H9 (cell line): ENCODE results near the gene OR2V1. TPM values are rescaled to one million over a fixed set of nuclear protein-coding genes. Genes with fewer than 3 reads are reported as not detected.

Experiments used
- DNase-seq: peaks from one replicate; pipeline ENCODE4 v3.0.0-alpha.2; 2017
- H2AFZ ChIP-seq: one replicate; pipeline ENCODE4 v1.6.1; 2013; ENCODE audit warnings: mild to moderate bottlenecking, low read length, control low read depth, moderate library complexity
- H2AK5ac ChIP-seq: 2 replicates; pipeline ENCODE4 v1.6.1; 2013; ENCODE audit warnings: low read length, control low read depth, mixed read lengths; ENCODE audit not compliant: insufficient read length
- H2BK120ac ChIP-seq: one replicate; pipeline ENCODE4 v1.6.1; 2013; ENCODE audit warnings: low read depth, mild to moderate bottlenecking, low read length, control low read depth, inconsistent platforms; ENCODE audit not compliant: poor library complexity, severe bottlenecking
- H2BK12ac ChIP-seq: 2 replicates; pipeline ENCODE4 v1.6.1; 2013; ENCODE audit warnings: low read length, control low read depth, mixed read lengths, low read depth; ENCODE audit not compliant: insufficient read length
- H2BK15ac ChIP-seq: 2 replicates; pipeline ENCODE4 v1.6.1; 2013; ENCODE audit warnings: low read depth, low read length, control low read depth
- H2BK20ac ChIP-seq: one replicate; pipeline ENCODE4 v1.6.1; 2013; ENCODE audit warnings: low read depth, mild to moderate bottlenecking, low read length, control low read depth, inconsistent platforms; ENCODE audit not compliant: poor library complexity, severe bottlenecking
- H2BK5ac ChIP-seq: 2 replicates; pipeline ENCODE4 v1.6.1; 2013; ENCODE audit warnings: low read length, control low read depth, mixed read lengths; ENCODE audit not compliant: insufficient read length
- H3K14ac ChIP-seq: 2 replicates; pipeline ENCODE4 v1.6.1; 2013; ENCODE audit warnings: low read length, control low read depth; ENCODE audit not compliant: insufficient read depth
- H3K18ac ChIP-seq: 2 replicates; pipeline ENCODE4 v1.6.1; 2013; ENCODE audit warnings: low read depth, mild to moderate bottlenecking, mixed read lengths, low read length, control low read depth; ENCODE audit not compliant: insufficient read length
- H3K23ac ChIP-seq: 2 replicates; pipeline ENCODE4 v1.6.1; 2013; ENCODE audit warnings: low read length, control low read depth, mixed read lengths, low read depth; ENCODE audit not compliant: insufficient read length
- H3K23me2 ChIP-seq: 2 replicates; pipeline ENCODE4 v1.6.1; 2013; ENCODE audit warnings: low read depth, mild to moderate bottlenecking, mixed read lengths, low read length, control low read depth; ENCODE audit not compliant: insufficient read length, poor library complexity, severe bottlenecking
- H3K27ac ChIP-seq: 2 replicates; pipeline ENCODE4 v1.5.1; 2013; ENCODE audit warnings: low read length, control low read depth, mixed read lengths, low read depth; ENCODE audit not compliant: insufficient read length
- H3K27me3 ChIP-seq: 2 replicates; pipeline ENCODE4 v1.6.1; 2013; ENCODE audit warnings: low read length, control low read depth, inconsistent platforms; ENCODE audit not compliant: insufficient read depth
- H3K4ac ChIP-seq: 2 replicates; pipeline ENCODE4 v1.6.1; 2013; ENCODE audit warnings: low read depth, mild to moderate bottlenecking, control low read depth, inconsistent platforms, low read length, moderate library complexity
- H3K4me1 ChIP-seq: 2 replicates; pipeline ENCODE4 v1.6.1; 2013; ENCODE audit warnings: low read length, control low read depth, inconsistent platforms; ENCODE audit not compliant: insufficient read depth
- H3K4me2 ChIP-seq: 2 replicates; pipeline ENCODE4 v1.6.1; 2013; ENCODE audit warnings: low read length, control low read depth, mixed read lengths; ENCODE audit not compliant: insufficient read length, insufficient read depth
- H3K56ac ChIP-seq: 2 replicates; pipeline ENCODE4 v1.6.1; 2013; ENCODE audit warnings: low read depth, mild to moderate bottlenecking, mixed read lengths, low read length, control low read depth; ENCODE audit not compliant: insufficient read length
- H3K79me1 ChIP-seq: 2 replicates; pipeline ENCODE4 v1.6.1; 2013; ENCODE audit warnings: low read depth, mild to moderate bottlenecking, moderate library complexity, low read length, control low read depth, inconsistent platforms; ENCODE audit not compliant: insufficient read depth, poor library complexity, severe bottlenecking
- H3K79me2 ChIP-seq: 2 replicates; pipeline ENCODE4 v1.6.1; 2013; ENCODE audit warnings: low read length, control low read depth, inconsistent platforms; ENCODE audit not compliant: insufficient read depth
- H3K9ac ChIP-seq: 2 replicates; pipeline ENCODE4 v1.6.1; 2013; ENCODE audit warnings: low read length, control low read depth, mixed read lengths; ENCODE audit not compliant: insufficient read length; ENCODE audit errors: extremely low read depth
- H3K9me3 ChIP-seq: one replicate; pipeline ENCODE4 v1.6.1; 2013; ENCODE audit warnings: low read depth, low read length, inconsistent platforms; ENCODE audit not compliant: control insufficient read depth
- H3T11ph ChIP-seq: one replicate; pipeline ENCODE4 v1.6.1; 2013; ENCODE audit warnings: mild to moderate bottlenecking, low read length, control low read depth, inconsistent platforms
- H4K20me1 ChIP-seq: one replicate; pipeline ENCODE4 v1.6.1; 2013; ENCODE audit not compliant: control insufficient read depth, insufficient read length, insufficient read depth
- H4K5ac ChIP-seq: 2 replicates; pipeline ENCODE4 v1.6.1; 2013; ENCODE audit warnings: low read depth, mild to moderate bottlenecking, mixed read lengths, low read length, control low read depth; ENCODE audit not compliant: insufficient read length
- H4K8ac ChIP-seq: replicated peaks from 2 replicates; pipeline ENCODE4 v1.6.1; 2013; ENCODE audit warnings: low read length, control low read depth, mixed read lengths, low read depth; ENCODE audit not compliant: insufficient read length
- H4K91ac ChIP-seq: 2 replicates; pipeline ENCODE4 v1.6.1; 2013; ENCODE audit warnings: low read depth, mild to moderate bottlenecking, moderate library complexity, mixed read lengths, low read length, control low read depth; ENCODE audit not compliant: insufficient read length
- H3K27ac Mint-ChIP-seq, 3 experiments: 2 replicates in 2 of 3; 3 replicates in 1 of 3; pipeline ENCODE4 v1.8.0; 2020 to 2021; ENCODE audit warnings: mixed read lengths in 3 of 3, mild to moderate bottlenecking in 1 of 3, moderate library complexity in 1 of 3
- H3K27me3 Mint-ChIP-seq: 2 replicates; pipeline ENCODE4 v1.8.0; 2021; ENCODE audit warnings: low read depth, mild to moderate bottlenecking, moderate library complexity, mixed read lengths
- H3K36me3 Mint-ChIP-seq, 3 experiments: 2 replicates in 2 of 3; 3 replicates in 1 of 3; pipeline ENCODE4 v1.8.0; 2020 to 2021; ENCODE audit warnings: low read depth in 3 of 3, mixed read lengths in 3 of 3; ENCODE audit not compliant: insufficient read depth in 1 of 3
- H3K4me1 Mint-ChIP-seq, 2 experiments: 2 replicates each; pipeline ENCODE4 v1.8.0; 2020; ENCODE audit warnings: mixed read lengths in 2 of 2
- H3K4me3 Mint-ChIP-seq, 2 experiments: 2 replicates in 1 of 2; 3 replicates in 1 of 2; pipeline ENCODE4 v1.8.0; 2020 to 2021; ENCODE audit warnings: mild to moderate bottlenecking in 2 of 2, mixed read lengths in 2 of 2, moderate library complexity in 1 of 2
- H3K9me3 Mint-ChIP-seq, 2 experiments: 2 replicates in 1 of 2; 3 replicates in 1 of 2; pipeline ENCODE4 v1.8.0; 2020; ENCODE audit warnings: mild to moderate bottlenecking in 2 of 2, mixed read lengths in 2 of 2, moderate library complexity in 1 of 2
- WGBS: extraction: QIAGEN DNeasy Blood & Tissue Kit; methylation state at CpG from one replicate; pipeline ENCODE4 v1.1.7; 2013; ENCODE audit warnings: missing lambda C conversion rate, low lambda C conversion rate, mixed read lengths; ENCODE audit not compliant: insufficient read length; ENCODE audit errors: extremely low coverage; 5-methylcytosine and 5-hydroxymethylcytosine counted together
- total RNA-seq: library from RNA; stranded (reverse); gene quantifications from 2 replicates; pipeline ENCODE4 v1.2.1, GENCODE V29; 2021
- TF ChIP-seq, protein P1 (sequence below): fragments of 200-600 bp; sonication (generic); conservative IDR thresholded peaks from 3 replicates; pipeline ENCODE4 v1.8.0; 2021; ENCODE audit warnings: antibody characterized with exemption, mild to moderate bottlenecking

Gene OR2V1
- total RNA-seq, 1 experiment from 2014 or later, result not detected

DNA sequence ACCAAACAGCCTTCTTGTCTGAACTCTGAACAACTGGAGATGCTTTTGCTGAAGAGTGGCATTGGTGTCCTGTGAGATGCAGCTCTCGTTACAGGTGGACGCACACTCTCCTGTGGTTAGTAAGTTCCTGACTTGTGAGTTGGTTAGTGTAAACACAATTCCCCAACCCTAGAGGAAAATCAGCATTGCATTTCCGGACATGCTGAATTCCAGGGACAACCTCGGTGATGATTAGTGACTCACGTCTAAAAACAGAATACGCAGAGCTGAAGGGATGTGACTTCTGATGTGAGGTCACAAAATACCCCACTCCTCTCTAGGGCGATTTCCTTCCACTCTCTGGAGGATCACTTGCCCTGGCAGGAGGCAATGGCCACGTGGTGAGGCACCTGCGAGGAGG lies 21.4 kb upstream of the OR2V1 start:
- no peak overlapping the region for H4K8ac ChIP-seq
- H3K18ac ChIP-seq, result no peak overlapping the region
- no peak overlapping the region for H2BK12ac ChIP-seq
- H2BK5ac ChIP-seq, result no peak overlapping the region
- H4K5ac ChIP-seq, result no peak overlapping the region
- no peak overlapping the region for H3K56ac ChIP-seq
- no peak overlapping the region for H3K4me3 Mint-ChIP-seq
- H2AK5ac ChIP-seq, result no peak overlapping the region
- no CpG with 5 or more reads among the region's 9 CpGs for whole genome bisulfite sequencing
- no peaks in the 10 kb centered on the region for H4K20me1 ChIP-seq
- no peak overlapping the region for H4K91ac ChIP-seq
- no peaks in the 10 kb centered on the region for H3K9me3 ChIP-seq
- H3K79me1 ChIP-seq, result no peaks in the 10 kb centered on the region
- no peak overlapping the region for H3K23ac ChIP-seq
- H2BK15ac ChIP-seq, result no peak overlapping the region
- no peaks in the 10 kb centered on the region for H3K23me2 ChIP-seq
- TF ChIP-seq, protein P1, sequence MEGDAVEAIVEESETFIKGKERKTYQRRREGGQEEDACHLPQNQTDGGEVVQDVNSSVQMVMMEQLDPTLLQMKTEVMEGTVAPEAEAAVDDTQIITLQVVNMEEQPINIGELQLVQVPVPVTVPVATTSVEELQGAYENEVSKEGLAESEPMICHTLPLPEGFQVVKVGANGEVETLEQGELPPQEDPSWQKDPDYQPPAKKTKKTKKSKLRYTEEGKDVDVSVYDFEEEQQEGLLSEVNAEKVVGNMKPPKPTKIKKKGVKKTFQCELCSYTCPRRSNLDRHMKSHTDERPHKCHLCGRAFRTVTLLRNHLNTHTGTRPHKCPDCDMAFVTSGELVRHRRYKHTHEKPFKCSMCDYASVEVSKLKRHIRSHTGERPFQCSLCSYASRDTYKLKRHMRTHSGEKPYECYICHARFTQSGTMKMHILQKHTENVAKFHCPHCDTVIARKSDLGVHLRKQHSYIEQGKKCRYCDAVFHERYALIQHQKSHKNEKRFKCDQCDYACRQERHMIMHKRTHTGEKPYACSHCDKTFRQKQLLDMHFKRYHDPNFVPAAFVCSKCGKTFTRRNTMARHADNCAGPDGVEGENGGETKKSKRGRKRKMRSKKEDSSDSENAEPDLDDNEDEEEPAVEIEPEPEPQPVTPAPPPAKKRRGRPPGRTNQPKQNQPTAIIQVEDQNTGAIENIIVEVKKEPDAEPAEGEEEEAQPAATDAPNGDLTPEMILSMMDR, result no peak
- no peak overlapping the region for H3K14ac ChIP-seq
- H3K4me1 ChIP-seq, result no peaks in the 10 kb centered on the region
- H3K9me3 Mint-ChIP-seq, result peaks cover 3 to 8% of the 10 kb centered on the region in 2 experiments; a peak in 2 of 5 replicates
- H3K27ac Mint-ChIP-seq, result no peak overlapping the region
- no peak overlapping the region for H3T11ph ChIP-seq
- no peaks in the 10 kb centered on the region; a peak in 1 of 7 replicates for H3K36me3 Mint-ChIP-seq
- no peak for DNase-seq
- H3K79me2 ChIP-seq, result no peaks in the 10 kb centered on the region
- no peak overlapping the region for H2BK20ac ChIP-seq
- no peaks in the 10 kb centered on the region for H3K27me3 ChIP-seq
- no peak overlapping the region for H3K4ac ChIP-seq
- peaks cover 51% of the 10 kb centered on the region for H3K27me3 Mint-ChIP-seq
- H2AFZ ChIP-seq, result no peak overlapping the region
- H3K4me2 ChIP-seq, result no peak overlapping the region
- no peak overlapping the region for H3K9ac ChIP-seq
- no peak overlapping the region for H2BK120ac ChIP-seq
- H3K27ac ChIP-seq, result no peak overlapping the region
- H3K4me1 Mint-ChIP-seq, result peaks cover 10 to 23% of the 10 kb centered on the region in 2 experiments
